Colonic mucosa (tissue), 4 donors: Measurements from ENCODE around the gene CCL13. TPM values are rescaled to one million over a fixed set of nuclear protein-coding genes. Genes with fewer than 3 reads are reported as not detected.
A peak's percentile ranks its signal among the peaks of the same experiment; 100 is the strongest.

Source experiments
- DNase-seq: peaks from one replicate; pipeline ENCODE4 v3.0.0-alpha.2; 2020
- H3K27ac ChIP-seq: fragments of 200-600 bp; one replicate; pipeline ENCODE4 v1.8.0; 2021
- H3K27me3 ChIP-seq: fragments of 200-600 bp; one replicate; pipeline ENCODE4 v1.8.0; 2021
- H3K36me3 ChIP-seq: fragments of 200-600 bp; one replicate; pipeline ENCODE4 v1.8.0; 2021
- H3K4me1 ChIP-seq: fragments of 200-600 bp; one replicate; pipeline ENCODE4 v1.8.0; 2021; ENCODE audit warnings: mild to moderate bottlenecking
- H3K4me3 ChIP-seq: fragments of 200-600 bp; one replicate; pipeline ENCODE4 v1.8.0; 2021
- H3K9ac ChIP-seq, 2 donors: one replicate each; pipeline ENCODE4 v1.7.0; 2013; ENCODE audit warnings: control low read depth in 2 of 2, low read depth in 2 of 2, low read length in 2 of 2
- H3K9me3 ChIP-seq: fragments of 200-600 bp; one replicate; pipeline ENCODE4 v1.8.0; 2021
- CTCF ChIP-seq: fragments of 200-600 bp; IDR thresholded peaks from one replicate; pipeline ENCODE4 v1.8.0; 2022; ENCODE audit warnings: antibody characterized with exemption, mild to moderate bottlenecking
- intact Hi-C: fragments of 100-400 bp; cut with DNase I; formaldehyde crosslinking; loops from one replicate; pipeline ENCODE4 v1.14.1; 2022
- total RNA-seq, 2 donors: library from RNA; stranded (reverse); fragmentation: NEBNext Ultra II Directional in 1 of 2; extraction: Animal tissue kit (Norgen Biotek cat#: 25700) in 1 of 2; gene quantifications; one replicate each; pipeline ENCODE4 v1.2.1, GENCODE V29; 2021
- donor health status: healthy.
- donor health status: DM: no; HTN: no; CAD: no.
- donor health status: DM: no; HTN: no; CAD: no.

Gene CCL13
- total RNA-seq, 2 donors from 2014 or later: 0.82 to 4.9 TPM

DNA sequence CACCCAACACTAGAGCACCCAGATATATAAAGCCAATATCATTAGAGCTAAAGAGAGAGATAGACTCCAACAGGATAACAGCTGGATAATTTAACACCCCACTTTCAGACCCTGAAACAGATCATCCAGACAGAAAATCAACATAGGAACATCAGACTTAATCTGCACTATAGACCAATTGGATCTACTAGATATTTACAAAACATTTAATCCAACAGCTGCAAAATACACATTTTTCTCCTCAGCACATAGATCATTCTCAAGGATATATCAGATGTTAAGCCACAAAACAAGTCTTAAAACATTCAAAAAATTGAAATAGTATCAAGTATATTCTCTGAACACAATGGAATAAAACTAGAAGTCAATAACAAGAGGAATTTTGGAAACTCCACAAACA, 4.1 kb upstream of the CCL13 start:
- no peaks in the 10 kb centered on the region for H3K4me1 ChIP-seq
- H3K27ac ChIP-seq: no peak overlapping the region
- H3K9me3 ChIP-seq: no peaks in the 10 kb centered on the region
- no peaks in the 10 kb centered on the region for H3K36me3 ChIP-seq
- no peak overlapping the region for H3K4me3 ChIP-seq
- H3K9ac ChIP-seq: no peak overlapping the region
- intact Hi-C loops: no loop called here
- DNase-seq: no peak
- no peaks in the 10 kb centered on the region for H3K27me3 ChIP-seq
- TF ChIP-seq CTCF: no peak

DNA sequence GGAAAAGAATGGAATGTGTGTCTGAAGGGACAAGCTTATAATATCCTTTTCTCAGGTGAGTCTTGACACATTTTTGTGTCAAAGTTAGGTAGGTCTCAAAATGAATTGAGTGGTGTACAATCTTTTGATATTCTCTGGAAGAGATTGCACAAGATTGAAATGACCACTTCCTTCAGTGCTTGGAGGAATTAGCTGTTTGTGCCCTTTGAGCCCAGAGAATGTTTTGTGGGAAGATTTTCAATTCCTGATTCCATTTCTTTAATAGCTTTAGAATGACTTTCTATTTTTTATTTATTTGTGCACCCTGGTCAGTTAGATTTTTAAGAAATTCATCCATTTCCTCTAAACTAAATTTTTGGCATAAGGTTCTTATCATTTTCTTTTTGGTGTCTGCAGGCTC, 1.6 kb upstream of the CCL13 start:
- H3K4me3 ChIP-seq: no peak overlapping the region
- no peak for TF ChIP-seq CTCF
- intact Hi-C loops: no loop called here
- H3K27me3 ChIP-seq: no peaks in the 10 kb centered on the region
- no peaks in the 10 kb centered on the region for H3K9me3 ChIP-seq
- no peak overlapping the region for H3K9ac ChIP-seq
- H3K36me3 ChIP-seq: no peaks in the 10 kb centered on the region
- no peak overlapping the region for H3K27ac ChIP-seq
- DNase-seq: no peak
- H3K4me1 ChIP-seq: no peaks in the 10 kb centered on the region

DNA sequence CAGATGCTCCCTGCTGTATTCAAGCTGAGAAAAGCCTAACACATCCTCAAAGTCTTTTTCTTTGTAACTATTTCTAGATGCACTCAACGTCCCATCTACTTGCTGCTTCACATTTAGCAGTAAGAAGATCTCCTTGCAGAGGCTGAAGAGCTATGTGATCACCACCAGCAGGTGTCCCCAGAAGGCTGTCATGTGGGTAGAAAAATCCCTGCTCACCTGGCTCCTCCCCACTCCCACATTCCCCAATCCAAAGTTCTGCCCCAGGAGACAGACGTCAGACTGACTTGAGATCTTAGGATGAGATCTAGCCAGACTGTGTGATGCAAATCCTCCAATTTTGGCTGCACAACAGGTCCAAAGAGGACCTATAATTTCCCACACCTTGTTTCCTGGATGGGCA, 1.1 kb downstream of the CCL13 start:
- Histone ChIP-seq H3K4me3 (no peak overlapping the region), H3K36me3 (no peaks in the 10 kb centered on the region), H3K27me3 (no peaks in the 10 kb centered on the region), H3K4me1 (no peaks in the 10 kb centered on the region), H3K27ac (no peak overlapping the region), H3K9me3 (no peaks in the 10 kb centered on the region), H3K9ac (peak overlapping the region in 1 of 2 donors; percentile 10)
- intact Hi-C loops: no loop called here
- TF ChIP-seq CTCF: no peak
- DNase-seq: no peak

DNA sequence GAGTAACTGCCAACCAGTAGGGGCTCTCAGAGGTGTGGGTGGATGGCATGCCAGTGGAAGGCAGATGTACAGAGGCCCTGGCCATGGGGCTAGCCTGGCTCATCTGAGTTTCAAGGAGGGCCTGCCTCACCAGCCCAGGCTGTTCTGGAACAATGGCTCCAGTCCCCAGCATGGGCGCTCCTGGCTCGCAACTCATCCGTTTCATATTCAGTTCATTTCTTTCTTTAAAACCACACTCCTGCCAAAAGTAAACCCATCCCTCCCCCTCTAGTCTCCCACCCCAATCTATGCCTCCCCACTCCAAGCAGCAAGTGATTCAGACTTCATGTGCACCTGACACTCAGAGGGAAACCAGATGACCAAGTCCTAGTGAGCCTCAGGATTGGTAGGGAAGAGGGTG, 2.4 kb downstream of the CCL13 start:
- no peaks in the 10 kb centered on the region for H3K9me3 ChIP-seq
- no peak for TF ChIP-seq CTCF
- H3K27ac ChIP-seq: no peak overlapping the region
- DNase-seq: no peak
- no peak overlapping the region for H3K9ac ChIP-seq
- H3K36me3 ChIP-seq: no peaks in the 10 kb centered on the region
- intact Hi-C loops: no loop called here
- H3K27me3 ChIP-seq: no peaks in the 10 kb centered on the region
- H3K4me1 ChIP-seq: no peaks in the 10 kb centered on the region
- no peak overlapping the region for H3K4me3 ChIP-seq

DNA sequence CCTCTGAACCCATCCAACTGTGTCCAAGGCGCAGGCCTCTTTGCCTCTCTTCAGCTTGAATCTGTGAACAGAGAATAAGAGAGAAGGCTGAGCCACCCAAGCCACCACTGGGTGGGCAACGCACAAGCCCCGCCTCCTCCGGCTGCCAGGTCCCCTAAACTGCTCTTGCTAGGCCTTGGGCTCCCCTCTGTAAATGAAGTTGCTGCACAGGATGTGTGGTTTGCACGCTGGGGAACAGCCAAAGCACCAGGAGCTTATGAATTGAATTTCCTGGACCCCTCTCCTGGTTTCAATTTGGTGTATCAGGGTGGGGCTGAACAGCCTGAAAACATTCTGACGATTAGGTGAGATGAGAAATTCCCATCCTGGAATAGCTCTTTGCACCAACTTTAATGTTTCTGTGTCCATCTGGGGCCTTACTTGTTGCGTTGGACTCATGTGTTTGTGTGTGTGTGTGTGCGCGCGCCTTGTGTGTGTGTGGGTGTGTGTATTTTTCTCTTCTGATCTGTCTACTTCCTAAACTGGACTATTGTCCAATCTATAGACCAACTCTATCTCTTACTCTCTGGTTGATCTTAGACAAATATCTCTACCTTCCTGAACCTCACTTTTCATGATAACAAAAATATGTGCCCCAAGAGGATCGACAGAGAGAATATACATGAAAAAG, 4.5 kb downstream of the CCL13 start:
- Histone ChIP-seq H3K9ac (no peak overlapping the region), H3K4me1 (no peaks in the 10 kb centered on the region), H3K4me3 (no peak overlapping the region), H3K27me3 (no peaks in the 10 kb centered on the region), H3K36me3 (no peaks in the 10 kb centered on the region), H3K9me3 (no peaks in the 10 kb centered on the region), H3K27ac (no peak overlapping the region)
- intact Hi-C loops: loop anchor here (1.0 kb wide), 1 partner anchor 160 kb away; no protein-coding TSS in a partner anchor
- no peak for TF ChIP-seq CTCF
- DNase-seq: no peak
